Esophagus muscularis mucosa (tissue), 4 donors: ENCODE data around the gene ALDOB. TPM values are rescaled to one million over a fixed set of nuclear protein-coding genes. Genes with fewer than 3 reads are reported as not detected.
"Not testable (repeated sequence)": the region's sequence is repeated elsewhere in the genome, so short reads cannot be mapped to it uniquely, and the experiment has no call there.

Source experiments
- DNase-seq: peaks from one replicate; pipeline ENCODE4 v3.0.0-alpha.2; 2017; ENCODE audit errors: extremely low spot score
- H3K27ac ChIP-seq, 4 donors: fragments of 200-600 bp; sonication (generic); replicated peaks in 1 of 4; 1 replicate in 3 of 4; 2 replicates in 1 of 4; pipeline ENCODE4 v1.5.1; 2016 to 2019; ENCODE audit warnings: mild to moderate bottlenecking in 1 of 4
- H3K27me3 ChIP-seq, 4 donors: fragments of 200-600 bp; sonication (generic); one replicate each; pipeline versions ENCODE4 v1.5.1 to v1.6.0; 2016 to 2019
- H3K36me3 ChIP-seq, 4 donors: fragments of 200-600 bp; sonication (generic); one replicate each; pipeline ENCODE4 v1.5.1; 2016 to 2019
- H3K4me1 ChIP-seq, 4 donors: fragments of 200-600 bp; sonication (generic); one replicate each; pipeline ENCODE4 v1.5.1; 2016 to 2019
- H3K4me3 ChIP-seq, 4 donors: fragments of 200-600 bp; sonication (generic); 1 replicate in 2 of 4; 2 replicates in 2 of 4; pipeline ENCODE4 v1.5.1; 2016 to 2019; ENCODE audit warnings: mild to moderate bottlenecking in 4 of 4, moderate library complexity in 1 of 4
- H3K9me3 ChIP-seq, 4 donors: fragments of 200-600 bp; sonication (generic); 1 replicate in 3 of 4; 2 replicates in 1 of 4; pipeline ENCODE4 v1.5.1; 2016 to 2019
- CTCF ChIP-seq, 3 experiments: fragments of 200-600 bp in 2 of 3; fragments of 450-650 bp in 1 of 3; sonication (generic) in 2 of 3; IDR thresholded peaks; one replicate each; pipeline ENCODE4 v1.5.1; 2017 to 2019; ENCODE audit warnings: antibody characterized with exemption in 3 of 3, mild to moderate bottlenecking in 2 of 3, moderate library complexity in 1 of 3
- EP300 ChIP-seq: sonication (generic); formaldehyde crosslinking; IDR thresholded peaks from one replicate; pipeline ENCODE4 v1.6.1; 2017; ENCODE audit warnings: antibody characterized with exemption
- POLR2A ChIP-seq: fragments of 450-650 bp; IDR thresholded peaks from one replicate; pipeline ENCODE4 v1.6.1; 2017; ENCODE audit warnings: antibody characterized with exemption, moderate library complexity, mild to moderate bottlenecking, low read depth
- POLR2AphosphoS5 ChIP-seq, 2 donors: sonication (generic); formaldehyde crosslinking; IDR thresholded peaks; one replicate each; pipeline ENCODE4 v1.6.1; 2017; ENCODE audit warnings: antibody characterized with exemption in 2 of 2
- WGBS: methylation state at CpG from one replicate; pipeline ENCODE4 v1.1.5; 2018; 5-methylcytosine and 5-hydroxymethylcytosine counted together
- intact Hi-C: fragments of 100-400 bp; cut with DNase I; formaldehyde crosslinking; loops from one replicate; pipeline ENCODE4 v1.15.1; 2023
- total RNA-seq, 4 donors: library from RNA; depleted of rRNA; stranded (reverse); fragments of >200 nt; gene quantifications; one replicate each; pipeline versions ENCODE4 v1.1.0 to v1.2.1, GENCODE V29; 2016

The ALDOB gene
- total RNA-seq, 4 donors from 2014 or later: 0.23 to 0.33 TPM; not detected in 2

GRCh38 chr9:101387871-101388506 lies 47.6 kb downstream of the ALDOB start:
- Histone ChIP-seq H3K27me3 (no peaks in the 10 kb centered on the region), H3K9me3 (peaks cover 0 to 10% (median 3%) of the 10 kb centered on the region in 4 donors), H3K4me1 (no peaks in the 10 kb centered on the region), H3K4me3 (no peak overlapping the region), H3K36me3 (peaks cover 13 to 24% (median 20%) of the 10 kb centered on the region in 4 donors), H3K27ac (no peak overlapping the region)
- intact Hi-C loops: no loop called here
- TF ChIP-seq POLR2AphosphoS5 (IDR thresholded peaks at IDR 0.05) (no peak), CTCF (IDR thresholded peaks at IDR 0.05) (peak; percentile 22 to 50 (median 35))
- WGBS: 58% methylated on average over 6 of the region's 6 CpGs
- no peak for DNase-seq

- DNase-seq, H3K27ac ChIP-seq, H3K27me3 ChIP-seq, H3K4me1 ChIP-seq, H3K9me3 ChIP-seq, intact Hi-C loops, H3K4me3 ChIP-seq: not testable (repeated sequence)
- H3K36me3 ChIP-seq: peaks cover 7 to 15% (median 12%) of the 10 kb centered on the region in 4 donors
- 95% methylated on average over 11 of the region's 11 CpGs for WGBS
Observed at GRCh38 chr9:101384873-101385536, 50.6 kb downstream of the ALDOB start, which contains the start of gene BAAT. TSS of gene BAAT (minus strand) at chr9:101385006. CDS start at chr9:101371404, 13,602 bp downstream.

GRCh38 chr9:101383361-101383760 lies 52.2 kb downstream of the ALDOB start:
- Histone ChIP-seq H3K9me3 (peaks cover 0 to 8% (median 3%) of the 10 kb centered on the region in 4 donors), H3K27ac (no peak overlapping the region), H3K4me1 (no peaks in the 10 kb centered on the region), H3K36me3 (peaks cover 0 to 3% (median 0%) of the 10 kb centered on the region in 4 donors), H3K4me3 (no peak overlapping the region), H3K27me3 (no peaks in the 10 kb centered on the region)
- TF ChIP-seq POLR2A: no peak
- TF ChIP-seq CTCF (IDR thresholded peaks at IDR 0.05): no peak
- TF ChIP-seq EP300: no peak
- TF ChIP-seq POLR2AphosphoS5 (IDR thresholded peaks at IDR 0.05): no peak
- intact Hi-C loops: no loop called here
- WGBS: 85% methylated on average over 2 of the region's 2 CpGs
- DNase-seq: no peak

GRCh38 chr9:101381833-101382342 lies 53.7 kb downstream of the ALDOB start:
- DNase-seq: no peak
- Histone ChIP-seq H3K27ac (no peak overlapping the region), H3K36me3 (no peaks in the 10 kb centered on the region), H3K27me3 (no peaks in the 10 kb centered on the region), H3K4me3 (no peak overlapping the region), H3K9me3 (peaks cover 0 to 8% (median 3%) of the 10 kb centered on the region in 4 donors), H3K4me1 (no peaks in the 10 kb centered on the region)
- no peak for TF ChIP-seq POLR2AphosphoS5 (IDR thresholded peaks at IDR 0.05)
- intact Hi-C loops: no loop called here
- 90% methylated on average over 2 of the region's 2 CpGs for WGBS

GRCh38 chr9:101381118-101381517 lies 54.5 kb downstream of the ALDOB start:
- TF ChIP-seq EP300 (no peak), POLR2AphosphoS5 (IDR thresholded peaks at IDR 0.05) (no peak), POLR2A (no peak), CTCF (IDR thresholded peaks at IDR 0.05) (no peak)

More at GRCh38 chr9:101381118-101381517, 54.5 kb downstream of the ALDOB start:
- Histone ChIP-seq H3K27me3 (no peaks in the 10 kb centered on the region), H3K27ac (no peak overlapping the region), H3K36me3 (no peaks in the 10 kb centered on the region), H3K4me3 (no peak overlapping the region), H3K9me3 (peaks cover 0 to 8% (median 3%) of the 10 kb centered on the region in 4 donors), H3K4me1 (no peaks in the 10 kb centered on the region)
- 95% methylated on average over 3 of the region's 3 CpGs for WGBS
- no peak for DNase-seq
- intact Hi-C loops: no loop called here
